Astrocyte (in vitro differentiated cells and primary cell): Measurements from ENCODE around the gene C6orf118. TPM values are rescaled to one million over a fixed set of nuclear protein-coding genes. Genes with fewer than 3 reads are reported as not detected.

Experiments
- DNase-seq: peaks from one replicate; pipeline ENCODE4 v3.0.0-alpha.2; 2010; ENCODE audit warnings: low read depth
- FAIRE-seq: peaks from 2 replicates; lab custom pipeline; 2011; peaks lifted over from hg19 to GRCh38; lab: Jason Lieb, UNC
- H2AFZ ChIP-seq: 2 replicates; pipeline ENCODE4 v1.6.0; 2012; ENCODE audit warnings: low read depth, low read length, inconsistent platforms
- H3K27ac ChIP-seq: 2 replicates; pipeline ENCODE4 v1.5.1; 2011; ENCODE audit warnings: low read depth, low read length, inconsistent platforms
- H3K27me3 ChIP-seq: 2 replicates; pipeline ENCODE4 v1.6.0; 2011; ENCODE audit warnings: low read length, inconsistent platforms; ENCODE audit not compliant: insufficient read depth
- H3K36me3 ChIP-seq: 2 replicates; pipeline ENCODE4 v1.5.1; 2011; ENCODE audit warnings: low read length, inconsistent platforms; ENCODE audit not compliant: insufficient read depth
- H3K4me1 ChIP-seq: 2 replicates; pipeline ENCODE4 v1.5.1; 2011; ENCODE audit warnings: low read length, inconsistent platforms; ENCODE audit not compliant: insufficient read depth
- H3K4me2 ChIP-seq: 2 replicates; pipeline ENCODE4 v1.6.0; 2012; ENCODE audit warnings: low read length, inconsistent platforms
- H3K4me3 ChIP-seq: 2 replicates; pipeline ENCODE4 v1.5.1; 2011; ENCODE audit warnings: low read depth, mild to moderate bottlenecking, low read length, inconsistent platforms; ENCODE audit not compliant: insufficient read depth
- H3K79me2 ChIP-seq: 2 replicates; pipeline ENCODE4 v1.6.0; 2012; ENCODE audit warnings: mild to moderate bottlenecking, low read length, inconsistent platforms; ENCODE audit not compliant: insufficient read depth
- H3K9ac ChIP-seq: 2 replicates; pipeline ENCODE4 v1.6.0; 2012; ENCODE audit warnings: mild to moderate bottlenecking, low read length, inconsistent platforms
- H3K9me3 ChIP-seq: 2 replicates; pipeline ENCODE4 v1.5.1; 2012; ENCODE audit warnings: low read depth, mild to moderate bottlenecking, low read length, inconsistent platforms; ENCODE audit not compliant: insufficient read depth
- H4K20me1 ChIP-seq: 2 replicates; pipeline ENCODE4 v1.6.0; 2012; ENCODE audit warnings: low read length, inconsistent platforms; ENCODE audit not compliant: insufficient read depth
- H3K27ac Mint-ChIP-seq: one replicate; pipeline ENCODE4 v1.8.0; 2021; ENCODE audit warnings: mild to moderate bottlenecking, mixed read lengths; ENCODE audit not compliant: unreplicated experiment
- H3K27me3 Mint-ChIP-seq: one replicate; pipeline ENCODE4 v1.8.0; 2021; ENCODE audit warnings: low read depth, mixed read lengths; ENCODE audit not compliant: unreplicated experiment
- H3K36me3 Mint-ChIP-seq: one replicate; pipeline ENCODE4 v1.8.0; 2021; ENCODE audit warnings: low read depth, mixed read lengths; ENCODE audit not compliant: unreplicated experiment
- H3K4me1 Mint-ChIP-seq: one replicate; pipeline ENCODE4 v1.8.0; 2021; ENCODE audit warnings: low read depth, mixed read lengths; ENCODE audit not compliant: unreplicated experiment
- H3K4me3 Mint-ChIP-seq: one replicate; pipeline ENCODE4 v1.8.0; 2021; ENCODE audit warnings: mild to moderate bottlenecking, moderate library complexity, mixed read lengths; ENCODE audit not compliant: unreplicated experiment
- H3K9me3 Mint-ChIP-seq: one replicate; pipeline ENCODE4 v1.8.0; 2021; ENCODE audit warnings: mild to moderate bottlenecking, mixed read lengths; ENCODE audit not compliant: unreplicated experiment
- CTCF ChIP-seq: IDR thresholded peaks from 2 replicates; pipeline ENCODE4 v1.5.1; 2011; ENCODE audit warnings: low read depth, mild to moderate bottlenecking, inconsistent platforms, low read length, moderate library complexity; ENCODE audit not compliant: insufficient read depth
- EZH2 ChIP-seq: IDR thresholded peaks from 2 replicates; pipeline ENCODE4 v1.6.1; 2012; ENCODE audit warnings: mild to moderate bottlenecking, low read length, inconsistent platforms; ENCODE audit not compliant: insufficient read depth
- total RNA-seq: library from RNA; stranded (reverse); gene quantifications from 2 replicates; pipeline ENCODE4 v1.2.1, GENCODE V29; 2021

The C6orf118 gene
- total RNA-seq, 1 donor from 2014 or later = not detected

- Histone ChIP-seq H3K79me2 (no peaks in the 10 kb centered on the region), H3K36me3 (no peaks in the 10 kb centered on the region), H3K27me3 (no peaks in the 10 kb centered on the region), H3K9ac (no peak overlapping the region), H3K4me2 (no peak overlapping the region), H4K20me1 (no peaks in the 10 kb centered on the region), H2AFZ (no peak overlapping the region), H3K4me1 (no peaks in the 10 kb centered on the region), H3K27ac (no peak overlapping the region), H3K9me3 (no peaks in the 10 kb centered on the region), H3K4me3 (no peak overlapping the region)
- Mint-ChIP-seq H3K9me3 (peaks cover 10% of the 10 kb centered on the region), H3K36me3 (no peaks in the 10 kb centered on the region), H3K4me3 (no peak overlapping the region), H3K27me3 (peaks cover 8% of the 10 kb centered on the region), H3K4me1 (no peaks in the 10 kb centered on the region), H3K27ac (no peak overlapping the region)
- TF ChIP-seq EZH2 (no peak), CTCF (no peak)
- DNase-seq = no peak
- no peak for FAIRE-seq
Observed at GRCh38 chr6:165292657-165293056, 16.7 kb downstream of the C6orf118 start.

- H3K4me3 ChIP-seq = no peak overlapping the region
- Mint-ChIP-seq H3K4me1 (no peaks in the 10 kb centered on the region), H3K36me3 (no peaks in the 10 kb centered on the region), H3K27me3 (peaks cover 16% of the 10 kb centered on the region), H3K27ac (no peak overlapping the region), H3K4me3 (no peak overlapping the region), H3K9me3 (no peaks in the 10 kb centered on the region)
- no peak for TF ChIP-seq EZH2
- no peak for TF ChIP-seq CTCF
- H3K36me3 ChIP-seq = no peaks in the 10 kb centered on the region
- no peak overlapping the region for H3K9ac ChIP-seq
- no peaks in the 10 kb centered on the region for H3K4me1 ChIP-seq
- no peaks in the 10 kb centered on the region for H3K79me2 ChIP-seq
- H4K20me1 ChIP-seq = no peaks in the 10 kb centered on the region
- H3K9me3 ChIP-seq = no peaks in the 10 kb centered on the region
- DNase-seq (no peak), FAIRE-seq (no peak)
- H3K4me2 ChIP-seq = no peak overlapping the region
- H2AFZ ChIP-seq = no peak overlapping the region
- H3K27ac ChIP-seq = no peak overlapping the region
- no peaks in the 10 kb centered on the region for H3K27me3 ChIP-seq
Observed at GRCh38 chr6:165274611-165275010, 34.8 kb downstream of the C6orf118 start.

GRCh38 chr6:165272585-165272984 lies 36.8 kb downstream of the C6orf118 start:
- Histone ChIP-seq H2AFZ (no peak overlapping the region), H3K27ac (no peak overlapping the region), H3K27me3 (no peaks in the 10 kb centered on the region), H4K20me1 (no peaks in the 10 kb centered on the region), H3K79me2 (no peaks in the 10 kb centered on the region), H3K4me1 (no peaks in the 10 kb centered on the region), H3K9ac (no peak overlapping the region), H3K9me3 (no peaks in the 10 kb centered on the region), H3K4me2 (no peak overlapping the region), H3K4me3 (no peak overlapping the region), H3K36me3 (no peaks in the 10 kb centered on the region)
- Mint-ChIP-seq H3K4me3 (no peak overlapping the region), H3K27ac (no peak overlapping the region), H3K36me3 (no peaks in the 10 kb centered on the region), H3K4me1 (peaks cover 4% of the 10 kb centered on the region), H3K27me3 (peaks cover 16% of the 10 kb centered on the region), H3K9me3 (peaks cover 1% of the 10 kb centered on the region)
- no peak for TF ChIP-seq CTCF
- no peak for TF ChIP-seq EZH2
- DNase-seq (no peak), FAIRE-seq (no peak)
